Activated B cell treated with CpG ODN at 0.5 μM for 24 hours (primary cell): ENCODE data around the gene MAFG. TPM values are rescaled to one million over a fixed set of nuclear protein-coding genes. Genes with fewer than 3 reads are reported as not detected.

ENCODE experiments used
- ATAC-seq: fragments of 200-7000 bp; cut with Tn5 transposase; one replicate; pipeline ENCODE4 v1.10.0; 2021; ENCODE audit warnings: low read depth, mild to moderate bottlenecking, moderate library complexity
- CTCF ChIA-PET: fragments of 350-600 bp; sonication (Branson Sonifier 250); formaldehyde crosslinking; loops from one replicate; lab custom pipeline; 2021; ENCODE audit warnings: antibody characterized with exemption; lab: Charles Lee
- POLR2A ChIA-PET: fragments of 350-600 bp; sonication (Branson Sonifier 250); formaldehyde crosslinking; loops from one replicate; lab custom pipeline; 2021; ENCODE audit warnings: antibody characterized with exemption; lab: Charles Lee
- DNase-seq: peaks from one replicate; pipeline ENCODE4 v3.0.0; 2022
- H3K27ac Mint-ChIP-seq: one replicate; pipeline ENCODE4 v1.8.0; 2020; ENCODE audit warnings: mixed read lengths
- H3K27me3 Mint-ChIP-seq: one replicate; pipeline ENCODE4 v1.8.0; 2021; ENCODE audit warnings: mixed read lengths
- H3K36me3 Mint-ChIP-seq: one replicate; pipeline ENCODE4 v1.8.0; 2021; ENCODE audit warnings: low read depth, mixed read lengths
- H3K4me1 Mint-ChIP-seq: one replicate; pipeline ENCODE4 v1.8.0; 2021; ENCODE audit warnings: mixed read lengths
- H3K4me3 Mint-ChIP-seq: one replicate; pipeline ENCODE4 v1.8.0; 2020; ENCODE audit warnings: mild to moderate bottlenecking, mixed read lengths
- H3K9me3 Mint-ChIP-seq: one replicate; pipeline ENCODE4 v1.8.0; 2020; ENCODE audit warnings: mixed read lengths
- CTCF ChIP-seq: fragments of 200-600 bp; IDR thresholded peaks from one replicate; pipeline ENCODE4 v1.8.0; 2022; ENCODE audit warnings: antibody characterized with exemption, mild to moderate bottlenecking
- intact Hi-C: fragments of 100-400 bp; cut with micrococcal nuclease; formaldehyde crosslinking; loops from one replicate; pipeline ENCODE4 v1.15.1; 2024
- total RNA-seq: library from RNA; stranded (reverse); gene quantifications from 2 replicates; pipeline ENCODE4 v1.2.3, GENCODE V29; 2022

MAFG gene
- total RNA-seq, 1 donor from 2014 or later = 30.7 TPM

DNA sequence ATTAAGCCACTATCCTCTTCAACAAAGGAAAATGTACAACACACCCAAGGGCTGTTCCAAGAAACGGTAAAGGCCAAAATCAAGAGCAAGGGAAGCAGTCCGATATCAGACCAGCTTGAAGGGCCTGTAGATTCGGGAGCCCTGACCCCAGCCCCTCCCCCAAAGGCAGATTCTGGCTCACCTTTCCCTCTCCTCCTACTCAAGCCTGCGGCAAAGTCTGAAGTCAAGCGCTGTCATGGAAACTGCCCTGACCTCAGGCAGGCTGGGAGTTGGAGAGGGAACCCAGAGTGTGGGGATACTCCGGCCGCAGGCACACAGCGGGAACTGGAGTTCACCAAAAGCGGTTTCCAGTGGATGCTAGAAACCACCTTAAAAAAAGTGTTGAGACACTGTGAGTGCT is 37.9 kb downstream of the MAFG start:
- ChIA-PET POLR2A (interaction anchor here (0.6 to 2.5 kb wide), 2 partner anchors 20 to 29 kb away, joined by 3 to 9 read pairs; no protein-coding TSS in a partner anchor), CTCF (no interaction called here)
- no peak for ATAC-seq
- DNase-seq = no peak
- TF ChIP-seq CTCF = no peak
- no peaks in the 10 kb centered on the region for H3K27me3 Mint-ChIP-seq
- H3K4me3 Mint-ChIP-seq = peak overlapping the region; percentile 48
- peaks cover 31% of the 10 kb centered on the region for H3K4me1 Mint-ChIP-seq
- no peak overlapping the region for H3K27ac Mint-ChIP-seq
- intact Hi-C loops = no loop called here
- no peaks in the 10 kb centered on the region for H3K9me3 Mint-ChIP-seq
- peaks cover 56% of the 10 kb centered on the region for H3K36me3 Mint-ChIP-seq

- ChIA-PET CTCF (no interaction called here), POLR2A (interaction anchor here (0.6 to 2.5 kb wide), 2 partner anchors 19 to 28 kb away, joined by 3 to 9 read pairs; no protein-coding TSS in a partner anchor)
- intact Hi-C loops = no loop called here
- TF ChIP-seq CTCF = no peak
- DNase-seq = no peak
- Mint-ChIP-seq H3K27me3 (no peaks in the 10 kb centered on the region), H3K36me3 (peaks cover 59% of the 10 kb centered on the region), H3K9me3 (no peaks in the 10 kb centered on the region), H3K4me3 (peak overlapping the region; percentile 48), H3K4me1 (peaks cover 31% of the 10 kb centered on the region), H3K27ac (no peak overlapping the region)
- no peak for ATAC-seq
Observed at GRCh38 chr17:81888988-81889595, 38.4 kb downstream of the MAFG start.

GRCh38 chr17:81888105-81888987 is 39.2 kb downstream of the MAFG start:
- intact Hi-C loops = no loop called here
- Mint-ChIP-seq H3K4me1 (peaks cover 27% of the 10 kb centered on the region), H3K9me3 (no peaks in the 10 kb centered on the region), H3K4me3 (no peak overlapping the region), H3K27me3 (no peaks in the 10 kb centered on the region), H3K27ac (no peak overlapping the region), H3K36me3 (peaks cover 64% of the 10 kb centered on the region)
- no peak for TF ChIP-seq CTCF
- no peak for DNase-seq
- CTCF ChIA-PET = no interaction called here
- POLR2A ChIA-PET = interaction anchor here (0.7 to 2.5 kb wide), 2 partner anchors 19 to 575 kb away, joined by 3 to 9 read pairs; no protein-coding TSS in a partner anchor
- ATAC-seq = no peak

GRCh38 chr17:81885869-81886548 is 41.5 kb downstream of the MAFG start:
- H3K36me3 Mint-ChIP-seq = peaks cover 71% of the 10 kb centered on the region
- H3K27me3 Mint-ChIP-seq = no peaks in the 10 kb centered on the region
- ChIA-PET POLR2A (interaction anchor here (3.9 kb wide), 1 partner anchor 15 kb away, joined by 16 read pairs; the partner anchor contains the start of gene ARHGDIA), CTCF (no interaction called here)
- ATAC-seq (no peak), DNase-seq (no peak)
- no peak for TF ChIP-seq CTCF
- H3K27ac Mint-ChIP-seq = no peak overlapping the region
- no peaks in the 10 kb centered on the region for H3K9me3 Mint-ChIP-seq
- intact Hi-C loops = no loop called here
- no peak overlapping the region for H3K4me3 Mint-ChIP-seq
- peaks cover 18% of the 10 kb centered on the region for H3K4me1 Mint-ChIP-seq
